Activated gamma-delta T cell treated with anti-CD3 and anti-CD28 coated beads, Interleukin-2, amount 50 U/mL, for 16 hours (primary cell): ENCODE measurements around the gene INPP4A.

Source experiments
- DNase-seq: peaks from one replicate; pipeline ENCODE4 v3.0.0-alpha.2; 2020; ENCODE audit warnings: low read depth

Gene INPP4A

DNA sequence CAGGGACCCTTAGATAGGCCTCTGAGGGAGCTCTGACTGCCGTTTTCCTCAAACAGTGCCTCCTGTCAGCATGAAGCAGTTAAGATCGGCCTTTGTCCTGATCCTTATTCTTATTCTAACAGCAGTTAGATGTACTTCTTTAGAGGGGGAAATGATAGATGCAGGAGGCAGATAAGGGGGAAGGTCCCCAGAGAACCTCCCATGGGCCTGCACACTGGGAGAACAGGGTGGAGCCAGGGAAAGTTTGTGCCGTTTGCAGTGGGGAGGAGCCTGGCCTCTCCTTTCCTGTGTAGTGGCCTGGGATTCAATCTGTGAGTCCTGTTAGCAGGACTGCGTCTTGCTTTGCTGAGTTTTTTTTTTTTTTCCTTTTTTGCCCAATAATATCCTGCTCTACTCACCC is 7.9 kb upstream of the INPP4A start:
- DNase-seq: no peak

DNA sequence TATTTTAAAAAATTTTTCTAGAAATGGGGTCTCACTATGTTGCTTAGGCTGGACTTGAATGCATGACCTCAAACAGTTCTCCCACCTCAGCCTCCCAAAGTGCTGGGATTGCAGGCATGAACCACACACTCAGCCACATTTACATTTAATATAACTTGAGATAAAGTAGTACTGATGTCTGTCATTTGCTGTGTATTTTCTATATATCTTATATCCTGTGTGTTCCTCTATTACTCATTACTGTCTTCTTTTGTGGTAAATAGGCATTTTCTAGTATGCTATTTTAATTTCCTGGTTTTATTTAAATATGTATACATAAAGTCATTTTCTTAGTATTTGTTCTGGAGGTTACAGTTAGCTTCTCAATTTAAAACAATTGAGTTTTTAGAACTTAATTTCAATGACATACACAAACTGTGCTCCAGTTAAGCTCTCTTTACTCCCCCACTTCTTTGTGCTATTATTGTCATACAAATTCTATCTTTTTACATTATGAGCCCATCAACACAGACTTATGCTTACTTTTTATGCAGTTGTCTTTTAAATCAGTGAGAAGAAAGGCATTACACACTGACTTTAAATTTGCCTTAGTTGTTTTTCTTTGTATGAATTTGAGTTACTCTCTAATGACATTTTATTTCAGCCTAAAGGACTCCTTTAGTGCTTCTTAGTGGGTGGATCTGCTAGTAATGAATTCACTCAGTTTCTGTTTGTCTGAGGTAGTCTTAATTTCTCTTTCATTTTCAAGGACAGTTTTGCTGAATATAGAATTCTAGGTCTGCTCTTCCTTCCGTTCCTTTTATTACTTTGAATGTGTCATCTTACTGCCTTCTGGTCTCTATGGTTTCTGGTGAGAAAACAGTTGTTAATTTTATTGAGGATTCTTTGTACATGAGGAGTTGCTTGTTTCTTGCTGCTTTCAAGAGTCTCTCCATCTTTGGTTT is 6.2 kb upstream of the INPP4A start:
- DNase-seq: no peak

DNA sequence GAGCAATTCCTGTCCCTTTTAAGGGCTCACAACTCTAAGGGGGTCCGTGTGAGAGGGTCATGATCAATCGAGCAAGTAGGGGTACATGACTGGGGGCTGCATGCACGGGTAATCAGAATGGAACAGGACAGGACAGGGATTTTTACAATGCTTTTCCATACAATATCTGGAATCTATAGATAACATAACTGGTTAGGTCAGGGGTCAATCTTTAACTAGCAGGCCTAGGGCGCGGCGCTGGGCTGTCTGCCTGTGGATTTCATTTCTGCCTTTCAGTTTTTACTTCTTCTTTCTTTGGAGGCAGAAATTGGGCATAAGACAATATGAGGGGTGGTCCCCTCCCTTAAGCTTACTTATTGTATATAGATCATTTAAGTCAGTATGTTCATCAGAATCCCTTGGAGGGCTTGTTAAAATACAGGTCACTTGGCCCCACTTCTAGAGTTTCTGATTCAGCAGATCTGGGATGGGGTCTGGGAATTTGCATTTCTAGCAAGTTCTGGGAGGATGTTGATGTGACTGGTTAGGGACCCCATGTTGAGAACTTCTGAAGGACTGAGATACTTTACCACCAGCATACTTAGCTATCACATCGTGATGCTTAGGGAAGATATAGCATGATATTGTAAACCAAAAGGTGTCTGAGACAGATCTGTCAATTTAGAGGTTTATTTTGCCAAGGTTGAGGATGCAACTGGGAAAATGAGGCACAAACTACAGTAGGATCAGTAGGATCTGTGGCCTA is 2.8 kb upstream of the INPP4A start:
- DNase-seq: no peak

DNA sequence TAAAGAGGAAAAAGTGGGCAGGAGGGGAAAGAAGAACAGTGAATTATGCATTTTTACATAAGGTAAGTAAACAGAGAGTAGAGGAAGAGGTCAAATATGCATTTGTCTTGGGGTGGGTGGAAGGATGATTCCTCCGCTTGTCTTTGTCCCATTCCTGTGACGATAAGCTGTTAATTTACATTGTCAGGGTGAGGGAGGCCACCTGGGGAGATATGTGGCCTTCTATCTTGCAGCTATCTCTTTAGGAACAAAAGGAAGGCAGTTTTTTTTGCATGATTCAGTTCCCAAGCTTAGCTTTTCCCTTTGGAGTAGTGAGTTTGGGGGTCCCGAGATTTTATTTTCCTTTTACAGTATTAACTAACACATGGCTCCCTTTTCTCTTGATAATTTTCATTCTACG is 2.2 kb upstream of the INPP4A start:
- no peak for DNase-seq

DNA sequence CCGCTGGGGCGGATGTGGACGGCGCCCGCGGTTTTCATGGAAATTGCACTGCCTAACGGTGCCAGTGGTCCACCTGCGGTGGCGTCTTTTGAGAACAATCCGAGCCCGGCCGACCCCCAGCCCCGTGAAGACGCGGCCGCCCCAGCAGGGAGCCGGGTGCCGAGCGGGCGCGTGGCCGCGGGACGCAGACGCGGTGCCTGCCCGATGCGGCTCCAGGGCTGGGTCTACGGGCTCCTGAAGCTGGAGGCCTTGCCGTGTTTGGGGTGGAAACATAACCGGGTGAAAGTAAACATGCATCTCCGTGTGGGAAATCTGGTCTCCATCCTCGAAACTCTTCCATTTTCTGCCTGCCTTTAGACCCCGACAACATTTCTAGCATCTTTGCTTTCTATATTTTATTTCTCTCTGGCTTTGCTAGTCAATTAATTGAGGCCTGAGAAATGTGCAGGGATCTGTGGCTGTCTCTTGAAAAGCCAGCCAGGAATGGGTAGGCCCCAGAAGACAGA is 572 bp downstream of the INPP4A start:
- no peak for DNase-seq

DNA sequence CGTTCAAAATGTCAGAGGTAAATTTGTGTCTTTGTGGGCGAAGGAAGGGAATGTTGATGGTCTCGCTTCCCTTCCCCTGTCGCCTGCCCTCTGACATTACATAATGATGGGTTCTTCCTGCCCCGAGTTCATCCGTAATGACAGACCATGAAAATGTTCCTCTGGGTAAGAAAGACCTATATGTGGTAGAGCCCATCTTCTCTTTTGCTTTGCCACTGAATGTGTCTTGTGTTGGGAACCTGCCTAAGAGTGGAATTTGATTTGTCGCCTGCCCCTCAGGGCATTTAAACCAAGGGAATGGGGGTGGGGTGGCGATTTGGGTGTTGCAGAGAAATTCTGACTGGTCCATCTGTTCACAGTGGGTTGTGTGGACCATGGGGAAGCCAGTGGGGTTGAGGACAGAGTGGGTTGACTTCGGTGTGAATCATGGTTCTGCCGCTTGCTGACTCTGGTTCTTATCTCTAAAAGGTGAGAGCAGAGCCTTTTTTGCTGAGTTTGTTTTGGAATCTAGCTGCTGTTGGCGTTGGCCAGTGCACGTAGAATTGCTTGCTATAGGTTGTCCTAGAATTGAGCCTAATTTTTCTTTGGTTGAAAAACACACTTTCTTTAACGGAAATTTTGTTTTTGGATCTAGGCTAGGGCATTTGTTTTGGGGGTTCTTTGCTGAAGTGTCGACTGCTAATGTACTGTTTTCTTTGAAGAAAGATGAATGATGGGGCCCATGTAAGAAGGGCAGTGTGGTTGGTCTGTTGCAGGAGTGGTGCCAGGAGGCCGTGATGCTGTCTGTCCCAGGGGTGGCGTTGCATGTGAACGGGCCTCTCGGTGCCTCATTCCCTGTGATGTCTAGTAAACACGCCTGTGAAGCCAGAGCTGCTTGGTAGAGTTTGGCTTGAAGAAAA is 1.3 kb downstream of the INPP4A start:
- DNase-seq: no peak

DNA sequence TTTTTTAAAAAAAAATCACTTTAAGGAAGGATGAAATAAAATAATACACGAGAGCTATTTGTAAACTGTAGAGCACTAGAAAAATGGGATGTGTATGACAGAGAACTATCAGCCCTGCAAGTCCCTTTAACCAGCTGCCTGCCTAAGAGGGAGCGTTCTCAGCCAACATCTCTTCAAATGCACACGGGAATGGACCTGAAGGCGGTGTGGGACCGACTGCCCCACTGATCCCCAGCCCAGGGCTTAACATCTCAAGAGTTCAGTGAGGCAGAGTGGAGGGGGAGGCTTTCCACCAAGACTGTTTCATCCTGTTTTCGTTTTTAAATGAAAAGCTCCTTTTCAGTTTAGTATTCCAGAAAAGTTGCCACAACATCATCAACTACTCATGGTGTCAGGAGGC is 2.2 kb downstream of the INPP4A start:
- no peak for DNase-seq

DNA sequence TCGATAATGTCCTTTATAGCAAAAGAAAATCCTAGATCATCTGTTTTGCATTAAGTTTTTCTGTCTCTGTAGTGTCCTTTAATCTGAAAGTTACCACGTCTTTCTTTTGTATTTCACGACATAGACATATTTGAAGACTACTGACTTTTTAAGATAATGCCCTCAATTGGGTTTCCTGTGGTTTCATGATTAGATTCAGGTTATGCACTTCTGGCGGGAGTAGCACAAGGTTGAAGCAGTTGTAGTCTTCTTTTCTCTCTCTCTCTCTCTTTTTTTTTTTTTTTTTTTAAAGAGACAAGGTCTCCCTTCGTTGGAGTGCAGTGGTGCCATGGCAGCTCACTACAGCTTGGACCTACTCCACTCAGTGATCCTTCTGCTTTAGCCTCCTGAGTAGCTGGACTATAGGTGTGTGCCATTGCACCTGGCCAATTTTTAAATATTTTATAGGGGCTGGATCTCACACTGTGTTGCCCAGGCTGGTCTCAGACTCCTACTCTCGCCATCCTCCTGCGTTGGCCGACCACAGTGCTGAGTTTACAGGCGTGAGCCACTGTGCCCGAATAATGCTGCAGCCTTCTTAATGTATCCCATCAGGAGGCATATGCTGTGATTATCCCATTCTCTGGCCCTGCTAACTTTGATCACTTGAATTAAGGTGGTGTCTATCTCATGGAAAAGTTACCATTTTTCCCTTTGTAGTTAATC is 3.9 kb downstream of the INPP4A start:
- no peak for DNase-seq

DNA sequence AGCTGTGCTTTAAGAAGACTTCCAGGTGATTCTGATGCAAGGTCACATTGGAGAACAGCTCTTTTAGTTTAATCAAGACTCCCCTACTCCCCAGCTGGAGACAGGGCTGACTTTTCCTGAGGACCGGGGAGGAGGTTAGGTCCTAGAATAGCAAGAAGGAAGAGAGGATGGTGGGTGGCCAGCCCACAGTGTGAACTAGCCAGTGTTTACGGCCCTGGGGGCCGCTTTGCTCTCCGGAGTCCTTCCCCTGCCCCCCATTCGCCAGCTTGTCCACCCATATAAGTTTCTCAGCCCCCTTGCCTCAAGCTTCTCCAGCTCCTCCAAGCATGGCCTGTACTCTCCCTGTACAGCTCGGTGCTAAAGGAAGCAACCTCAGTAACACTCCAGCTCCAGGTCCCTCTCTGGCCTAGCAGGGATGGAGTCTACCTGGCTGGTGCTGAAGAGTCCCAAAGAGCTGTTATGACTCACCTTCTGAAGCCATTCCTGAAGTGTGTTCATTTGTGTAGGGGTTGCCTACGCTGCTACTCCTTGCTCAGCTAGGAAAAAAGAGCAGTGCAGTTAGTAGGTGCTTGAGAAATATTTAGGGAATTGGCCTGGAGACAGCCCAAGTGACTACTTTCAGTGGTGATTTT is 7.9 kb downstream of the INPP4A start:
- no peak for DNase-seq

DNA sequence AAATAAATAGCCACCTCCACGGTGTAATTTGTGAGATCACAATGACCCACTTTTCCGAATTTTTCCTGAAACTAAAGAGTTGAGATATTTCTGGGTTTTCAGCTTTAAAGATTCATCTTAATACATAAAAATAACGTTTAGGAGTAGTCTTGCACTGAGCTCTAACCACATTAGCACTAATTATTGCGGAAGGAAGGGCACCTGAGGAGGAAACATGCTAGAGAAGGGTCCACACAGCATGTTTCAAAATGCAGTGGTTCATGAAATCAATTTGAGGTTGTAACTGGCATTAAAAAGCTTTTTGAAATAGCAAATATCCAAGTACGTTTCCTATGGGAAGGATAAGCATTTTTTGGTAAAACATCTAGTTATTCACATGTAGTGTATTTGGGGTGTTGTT is 8.4 kb downstream of the INPP4A start:
- DNase-seq: no peak

DNA sequence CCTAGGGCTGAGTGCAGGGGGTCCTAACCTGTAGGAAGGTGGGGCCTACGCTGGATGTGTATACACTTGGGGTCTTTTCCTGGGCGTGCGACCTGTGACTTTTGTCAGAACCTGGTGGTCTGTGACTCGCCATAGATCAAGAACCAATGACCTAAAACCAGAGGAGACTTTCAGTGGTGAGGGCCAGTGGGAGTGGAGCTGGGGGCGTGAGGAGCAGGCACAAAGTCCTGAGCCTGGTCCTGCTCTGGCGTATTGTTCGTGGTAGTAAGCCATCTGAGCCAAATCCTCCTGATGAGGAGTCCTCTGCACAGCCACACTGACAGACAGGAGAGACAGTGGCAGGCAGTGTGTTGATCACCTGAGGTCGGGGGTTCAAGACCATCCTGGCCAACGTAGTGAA is 8.9 kb downstream of the INPP4A start:
- DNase-seq: no peak

DNA sequence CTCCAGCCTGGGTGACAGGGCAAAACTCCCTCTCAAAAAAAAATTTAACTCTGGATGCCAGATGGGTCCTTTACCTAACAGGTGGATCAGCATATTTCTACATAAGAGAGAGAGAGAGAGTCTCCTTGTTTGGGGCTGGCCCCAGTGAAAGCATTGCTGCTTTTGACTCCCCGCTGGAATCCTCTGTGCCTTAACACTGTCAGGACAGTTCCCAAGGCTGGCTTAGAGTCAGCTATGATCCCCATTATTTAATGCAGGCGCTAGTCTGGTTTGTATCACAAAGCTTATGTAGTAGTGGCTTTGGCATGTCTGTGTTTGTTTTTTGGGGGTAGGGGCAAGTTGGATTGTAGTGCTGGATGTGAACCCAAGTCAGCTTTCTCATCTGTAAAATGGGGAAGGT is 9.4 kb downstream of the INPP4A start:
- no peak for DNase-seq

DNA sequence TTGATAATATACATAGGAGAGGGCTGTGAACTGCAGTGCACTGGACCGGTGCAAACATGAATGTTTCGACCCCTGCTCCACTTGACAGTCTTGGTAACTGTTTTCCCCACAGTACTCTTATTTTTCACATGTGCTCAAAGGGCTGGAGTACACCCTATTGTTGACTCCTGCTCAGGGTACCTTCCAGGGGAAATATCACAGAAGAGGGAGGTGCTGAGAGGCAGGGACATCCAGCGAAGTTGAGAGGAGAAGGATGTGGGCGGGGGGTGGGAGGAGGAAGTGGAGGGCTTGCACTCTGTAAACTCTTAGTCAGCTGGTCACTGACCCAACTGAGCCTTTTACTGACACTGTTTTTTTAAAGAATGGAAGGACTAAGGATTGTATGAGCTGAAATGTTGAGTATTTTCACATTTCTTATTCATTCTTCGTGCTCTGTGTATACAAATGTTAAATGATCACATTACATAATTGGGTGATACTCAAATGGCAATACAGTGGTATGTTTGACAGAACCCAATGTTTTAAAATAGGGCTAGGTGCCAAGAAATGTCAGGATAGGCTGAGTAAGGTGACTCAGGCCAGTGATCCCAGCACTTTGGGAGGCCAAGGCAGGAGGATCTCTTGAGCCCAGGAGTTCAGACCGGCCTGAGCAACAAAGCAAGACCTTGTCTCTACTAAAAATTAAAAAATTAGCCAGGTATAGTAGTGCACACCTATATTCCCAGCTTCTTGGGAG is 10.0 kb downstream of the INPP4A start:
- no peak for DNase-seq

DNA sequence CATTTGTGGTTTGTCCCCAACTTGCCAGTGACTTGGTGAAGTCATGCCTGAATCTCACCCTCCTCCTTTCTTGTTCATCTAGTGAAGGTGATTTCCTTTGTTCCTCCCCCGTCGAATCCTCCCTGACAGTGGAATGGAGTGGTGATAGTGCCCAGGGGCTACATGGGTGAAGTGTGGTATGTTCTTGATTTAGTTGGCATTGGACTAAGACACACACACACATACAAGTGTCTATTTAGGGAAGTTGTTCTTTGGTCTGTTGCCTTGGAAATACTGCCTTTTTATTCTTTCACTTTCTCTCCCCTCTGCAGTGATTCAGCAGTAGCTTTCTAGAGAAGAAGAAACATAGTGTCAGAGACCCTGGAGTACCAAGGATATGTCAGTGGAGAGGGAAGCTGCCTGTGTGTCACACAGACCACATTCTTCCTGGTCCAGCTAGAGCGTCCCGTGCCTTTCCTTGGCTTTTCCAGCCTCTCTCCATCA is 10.9 kb downstream of the INPP4A start:
- DNase-seq: no peak

DNA sequence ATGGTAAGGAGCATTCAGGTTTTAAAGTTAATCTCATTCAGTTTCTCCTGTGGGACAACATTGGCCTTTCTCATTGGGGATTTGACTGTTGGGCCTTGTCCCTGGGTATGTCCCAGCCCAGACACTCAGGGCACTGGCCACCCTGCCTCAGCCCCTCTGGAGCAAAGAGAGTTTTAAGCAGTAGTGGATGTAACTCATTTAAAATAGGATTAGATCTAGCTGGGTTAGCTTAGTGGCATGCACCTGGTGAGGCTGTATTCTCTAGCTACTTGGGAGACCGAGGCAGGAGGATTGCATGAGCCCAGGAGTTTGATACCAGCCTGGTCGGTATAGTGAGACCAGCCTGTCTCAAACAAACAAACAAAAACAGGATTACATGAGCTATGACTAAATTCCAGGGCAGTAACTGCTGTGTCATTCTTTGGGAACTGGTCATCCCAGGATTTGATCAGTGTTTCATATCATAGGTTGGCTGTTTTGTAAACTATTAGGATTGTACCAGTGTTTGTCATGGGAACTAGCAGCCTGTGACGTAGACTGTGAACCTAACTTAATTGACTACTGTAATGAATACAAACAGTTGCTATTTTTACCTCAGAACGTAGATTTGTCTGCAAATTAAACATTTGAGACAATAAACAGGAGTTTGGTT is 12.5 kb downstream of the INPP4A start:
- no peak for DNase-seq

DNA sequence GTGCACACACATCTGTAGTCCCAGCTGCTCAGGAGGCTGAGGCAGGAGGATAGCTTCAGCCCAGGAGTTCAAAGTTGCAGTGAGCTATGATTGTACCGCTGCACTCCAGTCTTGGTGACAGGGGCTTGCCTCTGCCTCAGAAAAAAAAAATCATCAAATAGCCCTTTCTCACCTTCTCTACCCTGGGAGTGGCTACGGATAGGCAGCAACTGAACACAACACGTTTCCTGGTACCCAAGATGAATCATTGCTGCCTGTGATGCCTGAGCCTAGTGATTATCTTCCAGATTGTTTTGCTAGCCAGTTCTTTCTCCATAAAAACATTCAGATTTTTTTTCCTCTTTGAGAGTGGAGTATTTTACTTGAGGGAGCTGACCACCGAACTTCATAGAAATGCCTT is 13.5 kb downstream of the INPP4A start:
- no peak for DNase-seq

DNA sequence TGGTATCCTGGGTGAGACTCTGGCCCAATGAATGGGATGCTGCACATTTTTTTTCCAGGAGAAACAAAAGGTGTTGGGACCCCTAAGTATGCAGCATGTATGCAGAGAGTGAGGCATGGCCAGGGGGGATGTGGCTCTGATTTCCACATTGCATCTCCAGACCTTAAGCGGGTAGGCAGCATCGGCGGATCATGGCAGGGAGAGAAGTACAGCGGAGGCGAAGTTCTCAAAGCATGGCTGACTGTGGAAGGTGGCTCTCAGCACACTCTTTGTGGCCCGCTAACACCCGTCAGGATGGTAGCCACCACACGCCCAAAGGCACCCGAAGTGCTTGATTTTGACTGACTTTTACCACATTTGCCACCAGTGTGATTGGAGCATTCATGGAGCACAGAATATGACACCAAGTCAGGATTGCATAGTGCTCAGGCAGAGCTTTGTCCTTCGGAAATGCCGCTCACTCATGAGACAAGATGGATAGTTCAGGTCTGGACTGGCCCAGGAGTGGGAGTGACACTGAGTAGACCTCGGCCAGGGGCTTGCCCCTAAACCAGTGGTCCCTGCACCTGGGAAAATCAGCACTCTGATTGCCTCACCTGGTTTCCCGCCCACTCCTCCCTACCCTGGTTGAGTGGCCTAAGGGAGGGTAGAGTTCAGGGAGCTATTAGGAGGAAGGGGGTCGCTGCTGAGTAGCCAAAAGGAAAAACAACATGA is 14.2 kb downstream of the INPP4A start:
- no peak for DNase-seq

DNA sequence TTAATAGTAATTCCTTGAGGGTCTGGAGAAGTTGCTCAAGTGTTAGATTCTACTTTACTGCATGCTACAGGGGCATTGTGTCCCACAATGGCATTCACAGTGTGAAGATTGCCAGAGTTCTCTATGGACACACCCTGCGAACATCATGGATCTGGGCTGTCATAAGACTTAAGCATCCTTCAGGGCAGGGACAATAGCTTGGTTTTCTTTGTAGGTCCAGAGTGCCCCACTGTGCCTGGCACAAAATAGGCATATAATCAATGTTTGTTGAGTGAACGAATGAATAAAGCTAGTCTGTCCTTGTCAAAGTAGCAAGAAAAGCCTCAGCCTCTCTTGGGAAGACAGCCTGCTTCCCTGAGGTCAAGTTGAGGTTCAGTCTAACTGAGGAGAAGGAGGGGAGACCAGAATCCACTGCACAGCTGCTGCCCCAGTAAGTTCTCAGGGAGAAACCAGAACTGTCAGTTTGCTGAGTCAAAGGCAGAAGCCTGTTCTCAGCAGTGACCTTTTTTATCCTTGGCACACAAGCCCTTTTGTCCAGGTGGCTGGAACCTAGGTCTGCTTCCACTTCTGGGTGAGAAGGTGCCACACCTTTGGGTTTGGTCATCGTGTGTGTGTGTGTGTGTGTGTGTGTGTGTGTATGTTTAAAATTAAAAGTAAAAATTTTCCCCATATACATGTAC is 15.0 kb downstream of the INPP4A start:
- no peak for DNase-seq
